NCI-H1048 (cell line): Measurements from ENCODE around the gene FBXW11.
"Not testable (repeated sequence)": the region's sequence is repeated elsewhere in the genome, so short reads cannot be mapped to it uniquely, and the experiment has no call there.

Source experiments
- DNase-seq: peaks from one replicate; lab custom pipeline; 2025; lab: John Stamatoyannopoulos, UW

FBXW11 gene

GRCh38 chr5:171953860-171954701 lies 52.4 kb downstream of the FBXW11 start:
- no peak for DNase-seq

GRCh38 chr5:171952021-171952420 lies 54.4 kb downstream of the FBXW11 start:
- no peak for DNase-seq

- DNase-seq, result no peak
Measured at GRCh38 chr5:171951218-171951617, 55.2 kb downstream of the FBXW11 start.

- DNase-seq, result no peak
Measured at GRCh38 chr5:171946000-171946781, 60.2 kb downstream of the FBXW11 start.

- no peak for DNase-seq
Measured at GRCh38 chr5:171945476-171945875, 61.0 kb downstream of the FBXW11 start.

GRCh38 chr5:171945066-171945465 lies 61.4 kb downstream of the FBXW11 start:
- no peak for DNase-seq

GRCh38 chr5:171942112-171942516 lies 64.3 kb downstream of the FBXW11 start:
- DNase-seq, result not testable (repeated sequence)

- DNase-seq, result not testable (repeated sequence)
Measured at GRCh38 chr5:171941675-171942074, 64.8 kb downstream of the FBXW11 start.

GRCh38 chr5:171941275-171941674 lies 65.2 kb downstream of the FBXW11 start:
- not testable (repeated sequence) for DNase-seq

- DNase-seq, result no peak
Measured at GRCh38 chr5:171939951-171940350, 66.5 kb downstream of the FBXW11 start.

- no peak for DNase-seq
Measured at GRCh38 chr5:171938358-171938757, 68.1 kb downstream of the FBXW11 start.

- DNase-seq, result no peak
Measured at GRCh38 chr5:171937351-171937750, 69.1 kb downstream of the FBXW11 start.

- DNase-seq, result no peak
Measured at GRCh38 chr5:171934586-171934985, 71.9 kb downstream of the FBXW11 start.

GRCh38 chr5:171931163-171931562 lies 75.3 kb downstream of the FBXW11 start:
- DNase-seq, result no peak

- DNase-seq, result no peak
Measured at GRCh38 chr5:171927345-171927941, 79.0 kb downstream of the FBXW11 start.

- no peak for DNase-seq
Measured at GRCh38 chr5:171926311-171926710, 80.1 kb downstream of the FBXW11 start.

GRCh38 chr5:171924493-171925122 lies 81.8 kb downstream of the FBXW11 start:
- DNase-seq, result no peak

GRCh38 chr5:171920765-171921391 lies 85.6 kb downstream of the FBXW11 start:
- no peak for DNase-seq

- DNase-seq, result not testable (repeated sequence)
Measured at GRCh38 chr5:171915700-171916099, 90.7 kb downstream of the FBXW11 start.

GRCh38 chr5:171914726-171915338 lies 91.6 kb downstream of the FBXW11 start:
- DNase-seq, result no peak

- no peak for DNase-seq
Measured at GRCh38 chr5:171913987-171914273, 92.5 kb downstream of the FBXW11 start.

GRCh38 chr5:171911152-171911551 lies 95.3 kb downstream of the FBXW11 start:
- DNase-seq, result no peak
